GM12891 (cell line): ENCODE measurements around the gene HOXB1.
"Not testable (repeated sequence)": the region's sequence is repeated elsewhere in the genome, so short reads cannot be mapped to it uniquely, and the experiment has no call there.

Experiments
- POLR2AphosphoS5 ChIP-seq: IDR thresholded peaks from 2 replicates; pipeline ENCODE4 v1.6.1; 2011; ENCODE audit warnings: low read depth, low read length, control low read depth
- SPI1 ChIP-seq: IDR thresholded peaks from 2 replicates; pipeline ENCODE4 v1.6.1; 2011; ENCODE audit warnings: low read depth, low read length, control low read depth
- TAF1 ChIP-seq: IDR thresholded peaks from 2 replicates; pipeline ENCODE4 v1.6.1; 2011; ENCODE audit warnings: low read depth, low read length, control low read depth

- TF ChIP-seq TAF1, POLR2AphosphoS5, SPI1: not testable (repeated sequence)
These were observed 21.1 kb downstream of the HOXB1 start for GRCh38 chr17:48509708-48510107.
